ENCODE data around the gene ZNF266.

DNA sequence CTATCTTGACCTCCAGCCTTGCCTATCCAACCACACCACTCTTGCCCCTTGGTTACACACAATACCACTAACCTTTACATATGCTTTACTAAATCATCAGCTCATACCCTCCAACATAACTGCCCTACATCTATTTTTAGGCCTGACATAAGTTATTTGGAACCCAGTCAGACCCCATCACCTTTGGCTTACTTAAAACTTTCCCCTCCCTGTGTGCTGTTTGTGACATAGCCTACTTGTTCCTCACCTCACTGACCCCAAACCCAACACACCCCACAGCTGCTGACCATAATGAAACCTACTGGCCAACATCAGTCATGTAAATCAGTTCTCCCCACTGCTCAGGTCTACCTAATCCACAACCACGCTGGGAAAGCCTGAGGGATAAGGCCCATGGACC, 4.9 kb downstream of the ZNF266 start:
- TF ChIP-seq, protein P1, sequence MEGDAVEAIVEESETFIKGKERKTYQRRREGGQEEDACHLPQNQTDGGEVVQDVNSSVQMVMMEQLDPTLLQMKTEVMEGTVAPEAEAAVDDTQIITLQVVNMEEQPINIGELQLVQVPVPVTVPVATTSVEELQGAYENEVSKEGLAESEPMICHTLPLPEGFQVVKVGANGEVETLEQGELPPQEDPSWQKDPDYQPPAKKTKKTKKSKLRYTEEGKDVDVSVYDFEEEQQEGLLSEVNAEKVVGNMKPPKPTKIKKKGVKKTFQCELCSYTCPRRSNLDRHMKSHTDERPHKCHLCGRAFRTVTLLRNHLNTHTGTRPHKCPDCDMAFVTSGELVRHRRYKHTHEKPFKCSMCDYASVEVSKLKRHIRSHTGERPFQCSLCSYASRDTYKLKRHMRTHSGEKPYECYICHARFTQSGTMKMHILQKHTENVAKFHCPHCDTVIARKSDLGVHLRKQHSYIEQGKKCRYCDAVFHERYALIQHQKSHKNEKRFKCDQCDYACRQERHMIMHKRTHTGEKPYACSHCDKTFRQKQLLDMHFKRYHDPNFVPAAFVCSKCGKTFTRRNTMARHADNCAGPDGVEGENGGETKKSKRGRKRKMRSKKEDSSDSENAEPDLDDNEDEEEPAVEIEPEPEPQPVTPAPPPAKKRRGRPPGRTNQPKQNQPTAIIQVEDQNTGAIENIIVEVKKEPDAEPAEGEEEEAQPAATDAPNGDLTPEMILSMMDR (IDR thresholded peaks at IDR 0.05), result no peak
- TF ChIP-seq POLR2A (IDR thresholded peaks at IDR 0.05), result no peak

Measured in lower leg skin (tissue), 3 donors.